Psoas muscle (tissue), 8 donors: ENCODE measurements around the gene RPAP2. TPM values are rescaled to one million over a fixed set of nuclear protein-coding genes. Genes with fewer than 3 reads are reported as not detected.
"Not testable (repeated sequence)": the region's sequence is repeated elsewhere in the genome, so short reads cannot be mapped to it uniquely, and the experiment has no call there.

Experiments
- ATAC-seq, 4 donors: fragments of 200-7000 bp; cut with Tn5 transposase; one replicate each; pipeline ENCODE4 v1.9.1; 2020; ENCODE audit warnings: moderate library complexity in 3 of 4, mild to moderate bottlenecking in 2 of 4
- DNase-seq, 2 donors: peaks; one replicate each; pipeline ENCODE4 v3.0.0-alpha.2; 2020
- H3K27ac ChIP-seq: fragments of 200-600 bp; one replicate; pipeline ENCODE4 v1.8.0; 2022
- H3K27me3 ChIP-seq, 3 donors: fragments of 200-600 bp in 1 of 3; one replicate each; pipeline versions ENCODE4 v1.6.1 to v1.8.0; 2013 to 2022; ENCODE audit warnings: low read length in 2 of 3, mild to moderate bottlenecking in 2 of 3, moderate library complexity in 1 of 3; ENCODE audit not compliant: insufficient read depth in 3 of 3
- H3K36me3 ChIP-seq, 2 donors: fragments of 200-600 bp in 1 of 2; one replicate each; pipeline versions ENCODE4 v1.6.1 to v1.8.0; 2013 to 2022; ENCODE audit warnings: low read depth in 1 of 2, mild to moderate bottlenecking in 1 of 2, moderate library complexity in 1 of 2; ENCODE audit not compliant: insufficient read depth in 1 of 2
- H3K4me1 ChIP-seq: fragments of 200-600 bp; one replicate; pipeline ENCODE4 v1.8.0; 2022
- H3K4me3 ChIP-seq: fragments of 200-600 bp; one replicate; pipeline ENCODE4 v1.8.0; 2022; ENCODE audit warnings: mild to moderate bottlenecking
- H3K9me3 ChIP-seq: fragments of 200-600 bp; one replicate; pipeline ENCODE4 v1.8.0; 2022
- CTCF ChIP-seq: fragments of 200-600 bp; IDR thresholded peaks from one replicate; pipeline ENCODE4 v1.8.0; 2022; ENCODE audit warnings: antibody characterized with exemption
- WGBS, 3 donors: extraction: QIAGEN DNeasy Blood & Tissue Kit; methylation state at CpG; one replicate each; pipeline versions ENCODE4 v1.1.6 to v1.1.7; 2013; 5-methylcytosine and 5-hydroxymethylcytosine counted together
- intact Hi-C, 2 donors: fragments of 100-400 bp; cut with DNase I; formaldehyde crosslinking; loops; one replicate each; pipeline versions ENCODE4 v1.11.0 to v1.14.2; 2022
- polyA plus RNA-seq, 3 donors: library from polyadenylated mRNA; stranded (reverse); fragments of 200-250 nt; gene quantifications; one replicate each; pipeline ENCODE4 v1.2.3, GENCODE V29; 2013
- total RNA-seq, 4 donors: library from RNA; stranded (reverse); fragmentation: NEBNext Ultra II Directional in 2 of 4; extraction: Animal tissue kit (Norgen Biotek cat#: 25700) in 2 of 4; gene quantifications; one replicate each; pipeline versions ENCODE4 v1.2.1 to v1.2.4, GENCODE V29; 2021 to 2023
- donor health status: healthy with polysubstance abuse.
- donor health status: DM: no; HTN: no; CAD: no; lungs with moderate emphysema.
- donor health status: Bipolar disorder and iron deficiency.
- donor health status: healthy.
- donor health status: DM: yes; HTN: yes; CAD: no.
- donor health status: DM: no; HTN: no; CAD: no.
- donor health status: DM: no; HTN: no; CAD: no.
- donor health status: DM: yes; HTN: yes; CAD: no.

RPAP2 gene
- total and polyA plus RNA-seq, 7 donors: 10.9 to 33.1 (median 26.5) TPM

- no peak for TF ChIP-seq CTCF
- H3K4me1 ChIP-seq: no peaks in the 10 kb centered on the region
- WGBS, 3 donors: 40 to 45% (median 45%) methylated on average over 4 of the region's 4 CpGs
- ATAC-seq (no peak), DNase-seq (no peak)
- H3K9me3 ChIP-seq: no peaks in the 10 kb centered on the region
- intact Hi-C loops: no loop called here
- no peak overlapping the region for H3K27ac ChIP-seq
- H3K27me3 ChIP-seq: no peaks in the 10 kb centered on the region
- no peak overlapping the region for H3K4me3 ChIP-seq
- no peaks in the 10 kb centered on the region for H3K36me3 ChIP-seq
Observed at GRCh38 chr1:92419642-92420041, 120.8 kb downstream of the RPAP2 start.

GRCh38 chr1:92424381-92424780 lies 125.5 kb downstream of the RPAP2 start:
- TF ChIP-seq CTCF: no peak
- no peak overlapping the region for H3K4me3 ChIP-seq
- H3K27me3 ChIP-seq: no peaks in the 10 kb centered on the region
- no peaks in the 10 kb centered on the region for H3K36me3 ChIP-seq
- ATAC-seq: no peak
- no peaks in the 10 kb centered on the region for H3K9me3 ChIP-seq
- no peak for DNase-seq
- no peak overlapping the region for H3K27ac ChIP-seq
- no peaks in the 10 kb centered on the region for H3K4me1 ChIP-seq
- 20 to 24% (median 21%) methylated on average over 4 of the region's 4 CpGs for WGBS, 3 donors
- intact Hi-C loops: no loop called here

- ATAC-seq (no peak), DNase-seq (no peak)
- no peak for TF ChIP-seq CTCF
- H3K9me3 ChIP-seq: no peaks in the 10 kb centered on the region
- H3K4me3 ChIP-seq: no peak overlapping the region
- no peak overlapping the region for H3K27ac ChIP-seq
- no peaks in the 10 kb centered on the region for H3K4me1 ChIP-seq
- no peaks in the 10 kb centered on the region for H3K27me3 ChIP-seq
- no peaks in the 10 kb centered on the region for H3K36me3 ChIP-seq
- WGBS, 3 donors: 37 to 44% (median 38%) methylated on average over 2 of the region's 2 CpGs
- intact Hi-C loops: no loop called here
Observed at GRCh38 chr1:92425617-92426016, 126.8 kb downstream of the RPAP2 start.

- no peak for ATAC-seq
- no peak for TF ChIP-seq CTCF
- no peak overlapping the region for H3K27ac ChIP-seq
- no peaks in the 10 kb centered on the region for H3K36me3 ChIP-seq
- no peak overlapping the region for H3K4me3 ChIP-seq
- 80 to 90% (median 86%) methylated on average over 1 of the region's 1 CpG for WGBS, 3 donors
- no peak for DNase-seq
- H3K4me1 ChIP-seq: no peaks in the 10 kb centered on the region
- intact Hi-C loops: no loop called here
- no peaks in the 10 kb centered on the region for H3K9me3 ChIP-seq
- no peaks in the 10 kb centered on the region for H3K27me3 ChIP-seq
Observed at GRCh38 chr1:92430030-92430429, 131.2 kb downstream of the RPAP2 start.

- H3K9me3 ChIP-seq, H3K4me1 ChIP-seq, H3K27ac ChIP-seq, H3K4me3 ChIP-seq, DNase-seq, H3K36me3 ChIP-seq, intact Hi-C loops, H3K27me3 ChIP-seq, ATAC-seq: not testable (repeated sequence)
- WGBS, 3 donors: 47 to 76% (median 56%) methylated on average over 1 of the region's 1 CpG
Observed at GRCh38 chr1:92434572-92434971, 135.7 kb downstream of the RPAP2 start.
